Neural crest cell (in vitro differentiated cells): ENCODE data around the gene SORCS2. TPM values are rescaled to one million over a fixed set of nuclear protein-coding genes. Genes with fewer than 3 reads are reported as not detected.
A peak's percentile ranks its signal among the peaks of the same experiment; 100 is the strongest.

ENCODE experiments used
- DNase-seq: peaks from one replicate; pipeline ENCODE4 v3.0.0; 2021; ENCODE audit warnings: low read depth, mixed read lengths, low spot score
- H3K27ac Mint-ChIP-seq: one replicate; pipeline ENCODE4 v1.8.0; 2021; ENCODE audit warnings: mild to moderate bottlenecking, mixed read lengths; ENCODE audit not compliant: unreplicated experiment
- H3K27me3 Mint-ChIP-seq: 2 replicates; pipeline ENCODE4 v1.8.0; 2021; ENCODE audit warnings: low read depth, mild to moderate bottlenecking, mixed read lengths
- H3K36me3 Mint-ChIP-seq: 2 replicates; pipeline ENCODE4 v1.8.0; 2021; ENCODE audit warnings: low read depth, mild to moderate bottlenecking, mixed read lengths
- H3K4me1 Mint-ChIP-seq: 2 replicates; pipeline ENCODE4 v1.8.0; 2021; ENCODE audit warnings: mixed read lengths
- H3K4me3 Mint-ChIP-seq: one replicate; pipeline ENCODE4 v1.8.0; 2021; ENCODE audit warnings: mild to moderate bottlenecking, mixed read lengths
- H3K9me3 Mint-ChIP-seq: 2 replicates; pipeline ENCODE4 v1.8.0; 2021; ENCODE audit warnings: mixed read lengths
- total RNA-seq: library from RNA; stranded (reverse); gene quantifications from 2 replicates; pipeline ENCODE4 v1.2.1, GENCODE V29; 2021
- TF ChIP-seq, protein P1 (sequence below): fragments of 200-600 bp; sonication (generic); conservative IDR thresholded peaks from 2 replicates; pipeline ENCODE4 v1.5.0; 2021; ENCODE audit warnings: antibody characterized with exemption, mild to moderate bottlenecking

SORCS2 gene
- total RNA-seq, 1 donor from 2014 or later, result 1.1 TPM

DNA sequence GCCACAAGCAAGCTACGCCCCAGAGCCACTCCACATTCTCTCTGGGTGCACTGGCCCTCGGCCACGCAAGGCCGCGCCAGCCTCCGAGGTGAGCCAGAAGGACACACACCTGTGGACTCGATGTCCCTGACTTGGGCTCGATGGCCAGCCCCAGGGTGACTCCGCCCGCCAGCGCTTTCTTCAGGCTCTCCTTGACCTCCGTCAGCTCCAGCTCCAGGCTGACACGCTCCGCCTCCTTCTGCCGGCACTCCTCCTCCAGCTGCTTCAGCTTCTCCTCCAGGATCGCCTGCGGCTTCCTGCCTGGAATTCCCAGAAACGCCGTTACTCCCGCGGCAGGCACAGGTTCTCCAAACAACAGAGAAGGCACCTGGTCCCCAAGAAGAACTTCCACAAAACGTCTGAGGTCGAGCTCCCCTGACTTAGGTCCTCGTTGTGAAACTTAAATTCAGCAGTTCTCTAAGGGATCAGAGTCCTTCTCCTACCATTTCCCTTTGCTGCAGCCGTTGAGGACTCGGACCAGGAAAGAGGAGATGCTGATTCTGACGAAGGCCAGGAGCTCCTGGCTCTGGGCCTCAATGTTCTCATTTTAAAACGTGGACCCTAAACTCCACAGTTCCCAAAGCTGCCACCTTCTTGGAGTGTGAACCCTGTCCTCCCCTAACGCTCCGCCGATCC lies 580.5 kb downstream of the SORCS2 start:
- Mint-ChIP-seq H3K27ac (peak overlapping the region; percentile 94), H3K4me1 (peaks cover 42% of the 10 kb centered on the region), H3K36me3 (peaks cover 8% of the 10 kb centered on the region)

GRCh38 chr4:7773401-7774180 lies 581.3 kb downstream of the SORCS2 start:
- TF ChIP-seq, protein P1, sequence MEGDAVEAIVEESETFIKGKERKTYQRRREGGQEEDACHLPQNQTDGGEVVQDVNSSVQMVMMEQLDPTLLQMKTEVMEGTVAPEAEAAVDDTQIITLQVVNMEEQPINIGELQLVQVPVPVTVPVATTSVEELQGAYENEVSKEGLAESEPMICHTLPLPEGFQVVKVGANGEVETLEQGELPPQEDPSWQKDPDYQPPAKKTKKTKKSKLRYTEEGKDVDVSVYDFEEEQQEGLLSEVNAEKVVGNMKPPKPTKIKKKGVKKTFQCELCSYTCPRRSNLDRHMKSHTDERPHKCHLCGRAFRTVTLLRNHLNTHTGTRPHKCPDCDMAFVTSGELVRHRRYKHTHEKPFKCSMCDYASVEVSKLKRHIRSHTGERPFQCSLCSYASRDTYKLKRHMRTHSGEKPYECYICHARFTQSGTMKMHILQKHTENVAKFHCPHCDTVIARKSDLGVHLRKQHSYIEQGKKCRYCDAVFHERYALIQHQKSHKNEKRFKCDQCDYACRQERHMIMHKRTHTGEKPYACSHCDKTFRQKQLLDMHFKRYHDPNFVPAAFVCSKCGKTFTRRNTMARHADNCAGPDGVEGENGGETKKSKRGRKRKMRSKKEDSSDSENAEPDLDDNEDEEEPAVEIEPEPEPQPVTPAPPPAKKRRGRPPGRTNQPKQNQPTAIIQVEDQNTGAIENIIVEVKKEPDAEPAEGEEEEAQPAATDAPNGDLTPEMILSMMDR, result no peak
- Mint-ChIP-seq H3K4me3 (no peak overlapping the region), H3K36me3 (peaks cover 12% of the 10 kb centered on the region), H3K27ac (peak overlapping the region; percentile 81), H3K9me3 (no peaks in the 10 kb centered on the region), H3K4me1 (peaks cover 42% of the 10 kb centered on the region), H3K27me3 (no peaks in the 10 kb centered on the region)
- DNase-seq, result no peak

More for the DNA sequence above, 580.5 kb downstream of the SORCS2 start:
- no peaks in the 10 kb centered on the region for H3K9me3 Mint-ChIP-seq
- TF ChIP-seq, protein P1, result no peak
- no peaks in the 10 kb centered on the region for H3K27me3 Mint-ChIP-seq
- H3K4me3 Mint-ChIP-seq, result no peak overlapping the region
- DNase-seq, result no peak

DNA sequence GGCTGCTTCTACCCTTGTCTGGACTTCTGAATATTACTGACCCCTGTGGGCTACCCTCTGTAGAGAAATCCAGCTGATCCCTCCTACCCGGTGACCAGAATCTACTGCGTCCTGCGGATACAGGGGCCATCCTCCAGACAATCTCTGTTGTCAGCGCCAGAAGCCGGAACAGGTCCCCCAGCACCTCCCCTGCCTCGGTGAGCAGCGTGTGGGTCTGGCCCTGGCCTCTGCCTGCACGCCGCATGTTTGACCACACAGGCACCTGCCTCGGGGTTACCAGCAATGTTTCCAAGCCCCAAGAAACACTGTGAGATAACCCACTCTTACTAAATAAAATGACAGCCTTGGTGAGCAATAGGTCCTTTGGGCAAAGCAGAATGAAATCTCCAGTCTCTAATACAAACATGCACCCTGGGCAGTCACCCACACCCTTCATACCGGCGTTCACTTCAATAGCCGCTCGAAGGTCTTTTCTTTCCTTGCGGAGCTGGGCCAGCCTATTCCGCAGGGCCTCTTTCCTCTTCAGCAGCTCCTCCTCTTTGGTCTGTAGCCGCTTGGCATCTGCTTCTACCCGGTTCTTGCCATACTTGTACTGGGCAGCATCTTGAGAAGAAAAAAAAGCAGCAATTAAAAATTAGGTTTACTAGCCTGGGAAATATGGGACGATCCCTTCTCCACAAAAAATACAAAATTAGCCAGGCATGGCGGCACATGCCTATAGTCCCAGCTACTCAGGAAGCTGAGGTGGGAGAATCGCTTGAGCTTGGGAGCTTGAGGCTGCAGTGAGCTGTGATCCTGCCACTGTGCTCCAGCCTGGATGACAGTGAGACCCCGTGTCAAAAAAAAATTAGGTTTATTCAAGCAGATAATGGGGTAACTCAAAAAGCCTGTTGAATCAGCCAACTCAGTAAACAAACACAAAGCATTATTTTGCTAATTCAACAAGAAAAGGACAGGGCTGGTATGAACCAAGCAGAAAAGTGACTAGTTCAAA lies 582.3 kb downstream of the SORCS2 start:
- H3K27ac Mint-ChIP-seq, result peak overlapping the region; percentile 61
- no peaks in the 10 kb centered on the region for H3K27me3 Mint-ChIP-seq
- peaks cover 12% of the 10 kb centered on the region for H3K36me3 Mint-ChIP-seq
- H3K9me3 Mint-ChIP-seq, result no peaks in the 10 kb centered on the region
- H3K4me3 Mint-ChIP-seq, result no peak overlapping the region
- no peak for DNase-seq
- TF ChIP-seq, protein P1, result no peak
- H3K4me1 Mint-ChIP-seq, result peaks cover 51% of the 10 kb centered on the region

DNA sequence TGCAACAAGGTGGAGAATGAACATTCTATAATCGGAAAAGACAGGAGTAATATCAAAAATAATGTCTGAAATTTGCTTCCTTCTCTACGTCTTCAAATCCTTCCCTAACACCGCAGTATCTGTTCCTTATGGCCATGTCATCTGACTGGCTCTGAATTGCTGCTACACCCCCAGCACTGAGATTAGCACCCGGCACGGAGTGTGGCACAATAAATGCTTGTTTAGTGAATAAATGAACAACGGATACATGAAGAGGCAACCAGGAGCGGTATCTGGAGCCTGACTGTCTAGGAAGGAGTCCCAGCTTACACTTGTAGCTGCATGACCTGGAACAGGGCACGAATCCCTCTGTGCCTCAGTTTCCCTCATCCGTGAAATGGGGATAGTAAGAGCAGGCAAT lies 583.1 kb downstream of the SORCS2 start:
- no peak overlapping the region for H3K4me3 Mint-ChIP-seq
- H3K27me3 Mint-ChIP-seq, result no peaks in the 10 kb centered on the region
- TF ChIP-seq, protein P1, result no peak
- peaks cover 12% of the 10 kb centered on the region for H3K36me3 Mint-ChIP-seq
- peaks cover 47% of the 10 kb centered on the region for H3K4me1 Mint-ChIP-seq
- H3K27ac Mint-ChIP-seq, result no peak overlapping the region
- DNase-seq, result no peak
- no peaks in the 10 kb centered on the region for H3K9me3 Mint-ChIP-seq
